ENCODE data around the gene DHX57.

The DHX57 gene

GRCh38 chr2:38871432-38871831, 4.3 kb downstream of the DHX57 start:
- DNase-seq (ENCODE audit: low read depth), result no peak

- DNase-seq (ENCODE audit: low read depth), result no peak
These were observed 8.8 kb downstream of the DHX57 start for GRCh38 chr2:38866773-38867443.

GRCh38 chr2:38863061-38863695, 12.6 kb downstream of the DHX57 start:
- peak; percentile 21 for DNase-seq (ENCODE audit: low read depth)

- peak; percentile 5 for DNase-seq (ENCODE audit: low read depth)
These were observed 13.3 kb downstream of the DHX57 start for GRCh38 chr2:38862476-38862875.

GRCh38 chr2:38856165-38856564, 19.6 kb downstream of the DHX57 start:
- no peak for DNase-seq (ENCODE audit: low read depth)

- no peak for DNase-seq (ENCODE audit: low read depth)
These were observed 25.7 kb downstream of the DHX57 start for GRCh38 chr2:38850045-38850444.

GRCh38 chr2:38836791-38837190, 38.9 kb downstream of the DHX57 start:
- no peak for DNase-seq (ENCODE audit: low read depth)

GRCh38 chr2:38835990-38836389, 39.7 kb downstream of the DHX57 start:
- DNase-seq (ENCODE audit: low read depth), result no peak

GRCh38 chr2:38835015-38835601, 40.6 kb downstream of the DHX57 start:
- DNase-seq (ENCODE audit: low read depth), result peak; percentile 47

GRCh38 chr2:38830526-38831159, 45.1 kb downstream of the DHX57 start:
- DNase-seq (ENCODE audit: low read depth), result no peak

- DNase-seq (ENCODE audit: low read depth), result peak; percentile 37
These were observed 45.8 kb downstream of the DHX57 start for GRCh38 chr2:38829971-38830370.

- no peak for DNase-seq (ENCODE audit: low read depth)
These were observed 47.3 kb downstream of the DHX57 start for GRCh38 chr2:38828460-38828859.

GRCh38 chr2:38827539-38828145, 48.1 kb downstream of the DHX57 start:
- peak; percentile 79 for DNase-seq (ENCODE audit: low read depth)

GRCh38 chr2:38825956-38826355, 49.8 kb downstream of the DHX57 start:
- no peak for DNase-seq (ENCODE audit: low read depth)

GRCh38 chr2:38824906-38825305, 50.8 kb downstream of the DHX57 start:
- no peak for DNase-seq (ENCODE audit: low read depth)

GRCh38 chr2:38823386-38823785, 52.3 kb downstream of the DHX57 start:
- DNase-seq (ENCODE audit: low read depth), result peak; percentile 20

GRCh38 chr2:38818565-38818964, 57.2 kb downstream of the DHX57 start:
- no peak for DNase-seq (ENCODE audit: low read depth)

- DNase-seq (ENCODE audit: low read depth), result no peak
These were observed 59.8 kb downstream of the DHX57 start for GRCh38 chr2:38815936-38816335.

GRCh38 chr2:38810488-38810887, 65.2 kb downstream of the DHX57 start:
- no peak for DNase-seq (ENCODE audit: low read depth)

- DNase-seq (ENCODE audit: low read depth), result no peak
These were observed 67.1 kb downstream of the DHX57 start for GRCh38 chr2:38808677-38809076.

GRCh38 chr2:38806733-38807059, 69.0 kb downstream of the DHX57 start:
- no peak for DNase-seq (ENCODE audit: low read depth)

GRCh38 chr2:38806015-38806732, 69.6 kb downstream of the DHX57 start:
- no peak for DNase-seq (ENCODE audit: low read depth)

Measured in EH (cell line).